ENCODE data around the gene APMAP.

Gene APMAP

DNA sequence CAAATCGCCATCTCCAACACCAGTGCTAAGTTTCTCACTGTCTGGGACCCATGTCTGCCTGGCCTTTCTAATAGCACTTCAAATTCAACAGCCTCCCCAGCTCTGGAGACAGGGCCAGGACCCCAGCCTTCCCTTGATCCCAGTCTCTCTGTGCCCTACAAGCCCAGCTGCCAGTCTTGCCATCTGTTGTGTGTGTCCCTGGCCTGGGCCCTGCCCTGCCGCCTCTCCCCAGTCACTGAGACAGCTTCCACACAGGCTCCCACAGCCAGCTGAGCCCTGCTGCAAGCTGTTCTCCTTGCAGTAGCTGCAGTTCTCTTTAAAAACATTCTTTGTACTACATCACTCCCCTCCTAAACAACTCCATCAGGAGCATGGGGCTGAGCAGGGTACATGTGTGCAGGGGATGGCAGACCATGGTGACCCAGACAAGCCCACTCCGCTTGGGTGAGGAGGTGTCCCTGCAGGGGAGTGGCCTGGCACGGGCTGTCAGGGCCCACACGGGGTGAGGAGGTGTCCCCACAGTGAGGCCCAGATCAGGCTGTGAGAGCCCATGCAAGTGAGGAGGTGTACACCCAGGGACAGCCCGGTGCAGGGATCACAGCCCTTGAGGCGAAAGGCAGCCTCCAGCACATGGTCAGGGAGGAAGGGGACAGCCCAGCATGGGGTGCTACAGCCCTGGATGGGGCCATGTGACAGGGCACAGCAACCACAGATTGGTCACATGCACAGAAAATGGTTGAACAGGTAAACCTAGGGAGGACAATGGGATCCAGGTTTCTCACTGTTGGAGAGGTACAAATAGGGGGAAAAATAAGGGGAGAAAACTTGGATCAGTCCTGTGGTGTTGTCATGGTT, 27.3 kb downstream of the APMAP start:
- no peak for DNase-seq (ENCODE audit: low read depth)

DNA sequence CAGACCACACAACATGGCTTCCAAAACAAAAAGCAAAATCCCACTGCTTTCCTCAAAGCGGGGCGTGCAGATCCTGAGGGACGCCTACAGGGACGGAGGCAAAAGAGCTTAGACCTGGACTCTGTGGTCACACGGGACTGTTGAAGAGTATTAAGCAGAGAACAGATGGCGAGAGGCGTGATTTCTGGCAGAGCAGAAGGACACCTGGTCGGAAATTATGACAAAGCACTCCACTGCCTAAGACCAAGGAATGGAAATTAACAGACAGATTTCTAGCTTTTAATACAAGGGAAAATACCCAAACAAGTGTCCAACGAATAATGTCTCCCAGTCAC, 28.1 kb downstream of the APMAP start:
- no peak for DNase-seq (ENCODE audit: low read depth)

DNA sequence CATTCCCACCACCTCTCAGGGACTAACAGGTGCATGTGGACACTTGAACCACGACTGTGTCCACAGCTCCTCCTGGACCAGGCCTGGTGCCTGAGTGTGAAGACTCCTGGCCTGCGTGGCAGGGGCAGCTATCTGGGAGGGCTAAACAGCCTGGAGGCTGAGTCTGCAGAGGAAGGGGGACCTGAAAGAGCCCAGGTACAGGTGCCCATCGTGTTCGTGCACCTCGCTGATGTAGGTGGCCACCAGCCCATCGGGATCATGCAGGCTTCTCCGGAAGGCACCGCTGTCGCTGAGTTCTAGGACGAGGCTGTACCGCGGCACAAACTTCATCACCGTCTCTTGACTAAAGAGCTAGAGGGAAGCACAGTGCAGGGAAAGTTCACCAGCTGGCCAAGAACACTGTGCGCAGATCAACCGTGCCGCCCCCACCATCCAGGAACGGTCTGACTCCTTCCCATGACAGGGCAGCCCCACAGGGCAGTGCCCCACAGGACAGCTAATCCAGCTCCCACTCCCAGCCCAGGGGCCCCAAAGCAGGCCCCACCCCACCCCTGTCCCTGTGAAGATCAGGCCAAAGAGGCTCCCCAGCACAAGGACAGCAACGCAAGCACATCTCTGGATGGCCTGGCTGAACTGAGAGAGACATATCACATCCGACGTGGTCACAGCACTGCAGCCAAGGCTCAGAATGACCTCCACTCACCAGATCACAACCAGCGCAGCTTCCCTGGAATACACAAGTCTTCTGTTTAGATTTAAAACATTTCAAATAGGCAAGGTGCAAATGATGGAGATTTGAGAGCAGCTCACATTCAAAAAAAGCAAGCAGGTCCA, 28.7 kb downstream of the APMAP start:
- DNase-seq (ENCODE audit: low read depth) = no peak

DNA sequence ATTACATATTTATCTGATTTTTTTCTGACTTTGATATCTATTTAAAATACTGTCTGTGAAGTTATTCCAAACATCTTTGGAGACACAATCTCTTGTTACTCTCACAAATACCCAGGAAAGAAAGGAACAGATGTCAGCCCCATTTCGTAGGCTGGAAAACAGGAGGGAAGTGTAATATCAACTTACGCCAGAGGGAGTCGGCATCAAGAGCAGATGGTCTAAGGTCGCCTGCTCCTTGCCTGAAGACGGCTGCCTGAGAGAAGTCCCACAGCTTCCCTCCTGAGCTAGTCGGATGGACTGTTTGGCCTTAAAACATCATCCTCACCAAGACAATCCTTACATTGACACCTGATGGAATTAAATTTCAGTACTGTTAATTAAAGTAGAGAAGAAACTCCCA, 30.0 kb downstream of the APMAP start:
- DNase-seq (ENCODE audit: low read depth) = no peak

DNA sequence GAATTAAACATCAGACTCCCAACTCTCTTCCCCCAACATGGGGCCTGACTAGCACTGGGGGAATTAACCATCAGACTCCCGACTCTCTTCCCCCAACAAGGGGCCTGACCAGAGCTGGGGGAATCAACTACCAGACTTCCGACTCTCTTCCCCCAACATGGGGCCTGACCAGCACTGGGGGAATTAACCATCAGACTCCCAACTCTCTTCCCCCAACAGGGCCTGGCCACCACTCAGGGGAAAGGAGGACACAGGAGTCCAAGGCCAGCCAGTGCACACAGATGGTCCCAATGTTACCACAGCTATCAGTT, 30.4 kb downstream of the APMAP start:
- DNase-seq (ENCODE audit: low read depth) = no peak

DNA sequence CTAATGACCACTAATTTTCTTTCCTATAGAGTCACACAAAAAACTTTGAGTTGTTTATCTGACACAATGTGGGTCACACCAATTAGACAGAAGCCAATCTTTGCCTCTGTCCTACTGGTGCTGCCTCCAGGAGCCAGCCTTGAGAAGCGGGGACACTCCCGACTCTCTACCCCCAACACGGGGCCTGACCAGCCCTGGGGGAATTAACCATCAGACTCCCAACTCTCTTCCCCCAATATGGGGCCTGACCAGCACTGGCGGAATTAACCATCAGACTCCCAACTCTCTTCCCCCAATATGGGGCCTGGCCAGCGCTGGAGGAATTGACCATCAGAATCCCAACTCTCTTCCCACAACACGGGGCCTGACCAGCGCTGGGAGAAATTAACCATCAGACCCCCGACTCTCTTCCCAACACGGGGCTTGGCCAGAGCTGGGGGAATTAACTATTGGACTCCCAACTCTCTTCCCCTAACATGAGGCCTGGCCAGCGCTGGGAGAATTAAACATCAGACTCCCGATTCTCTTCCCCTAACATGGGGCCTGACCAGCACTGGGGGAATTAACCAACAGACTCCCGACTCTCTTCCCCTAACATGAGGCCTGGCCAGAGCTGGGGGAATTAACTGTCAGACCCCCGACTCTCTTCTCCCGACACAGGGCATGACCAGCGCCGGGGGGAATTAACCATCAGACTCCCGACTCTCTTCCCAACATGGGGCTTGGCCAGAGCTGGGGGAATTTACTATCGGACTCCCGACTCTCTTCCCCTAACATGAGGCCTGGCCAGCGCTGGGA, 31.0 kb downstream of the APMAP start:
- no peak for DNase-seq (ENCODE audit: low read depth)

DNA sequence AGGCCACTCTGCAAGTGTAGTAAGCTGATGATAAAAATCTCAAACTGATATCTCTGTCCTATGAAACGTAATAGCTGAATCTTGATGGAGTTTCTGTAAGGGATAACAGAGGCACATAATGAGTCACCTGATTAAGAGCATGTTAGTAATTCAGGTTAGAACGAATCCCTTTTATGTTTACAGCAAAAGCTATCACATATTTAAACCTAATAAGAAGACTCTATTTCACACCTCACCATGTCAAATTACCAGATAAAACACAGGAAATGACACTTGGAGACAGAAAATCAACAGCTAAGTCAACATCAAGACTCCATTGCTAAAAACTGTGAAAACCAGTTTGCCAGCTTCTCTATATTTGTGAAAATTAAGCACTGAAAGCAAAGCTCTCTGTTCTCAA, 31.7 kb downstream of the APMAP start:
- no peak for DNase-seq (ENCODE audit: low read depth)

DNA sequence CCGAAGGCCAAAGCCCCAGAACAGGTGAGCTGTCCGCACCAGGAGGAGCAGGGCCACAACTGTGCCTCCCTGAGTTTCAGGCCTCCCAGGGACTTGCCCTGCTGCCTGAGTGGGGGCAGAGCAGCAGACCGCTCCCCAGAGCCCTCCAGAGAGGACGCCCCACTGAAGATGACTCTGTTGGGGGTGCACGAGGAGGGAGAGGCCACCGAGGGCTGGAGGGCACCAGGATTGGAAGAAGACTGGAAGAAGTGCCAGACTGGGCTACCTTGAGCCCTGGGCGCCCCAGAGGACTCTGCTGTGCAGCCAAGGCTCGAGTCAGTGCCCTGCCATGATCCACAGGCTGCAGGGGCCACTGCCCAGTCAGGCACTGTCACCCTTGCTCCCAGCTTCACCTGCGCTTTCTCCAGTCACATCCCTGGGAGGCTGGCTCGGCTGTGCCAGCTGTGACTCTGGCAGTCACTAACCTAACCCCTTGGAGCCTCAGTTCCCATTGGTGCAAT, 32.2 kb downstream of the APMAP start:
- no peak for DNase-seq (ENCODE audit: low read depth)

DNA sequence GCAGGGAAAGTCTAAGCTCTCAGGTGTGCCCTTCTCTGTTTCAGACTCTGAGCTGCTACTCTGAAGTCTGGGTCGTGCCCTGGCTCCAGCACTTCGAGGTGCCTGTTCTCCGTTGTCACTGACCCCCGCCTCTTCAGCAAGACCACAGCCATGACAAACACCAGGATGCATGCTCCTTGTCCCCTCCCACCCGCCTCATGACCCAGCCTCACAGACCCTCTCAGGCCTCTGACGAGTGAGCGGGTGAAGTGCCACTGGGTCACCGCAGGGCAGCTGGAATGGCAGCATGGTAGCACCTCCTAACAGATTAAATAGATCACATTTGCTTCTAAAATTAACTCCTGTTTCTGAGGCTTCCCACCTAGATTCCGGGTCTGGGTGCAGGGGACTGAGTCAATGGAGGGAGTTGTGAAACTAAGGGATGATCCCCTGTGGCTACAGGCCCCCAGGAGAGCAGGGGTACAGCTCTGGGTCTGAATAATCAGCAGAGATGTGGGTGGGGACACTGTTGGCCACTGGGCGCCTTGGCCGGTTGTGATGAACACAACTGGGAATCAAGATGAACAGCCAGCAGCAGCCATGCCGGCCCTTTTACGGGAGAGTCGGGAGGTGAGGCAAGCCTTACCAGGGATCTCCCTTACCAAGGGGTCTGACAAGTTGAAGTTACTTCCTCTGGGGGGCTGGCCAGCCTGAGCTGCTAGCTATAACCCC, 32.8 kb downstream of the APMAP start:
- DNase-seq (ENCODE audit: low read depth) = no peak

DNA sequence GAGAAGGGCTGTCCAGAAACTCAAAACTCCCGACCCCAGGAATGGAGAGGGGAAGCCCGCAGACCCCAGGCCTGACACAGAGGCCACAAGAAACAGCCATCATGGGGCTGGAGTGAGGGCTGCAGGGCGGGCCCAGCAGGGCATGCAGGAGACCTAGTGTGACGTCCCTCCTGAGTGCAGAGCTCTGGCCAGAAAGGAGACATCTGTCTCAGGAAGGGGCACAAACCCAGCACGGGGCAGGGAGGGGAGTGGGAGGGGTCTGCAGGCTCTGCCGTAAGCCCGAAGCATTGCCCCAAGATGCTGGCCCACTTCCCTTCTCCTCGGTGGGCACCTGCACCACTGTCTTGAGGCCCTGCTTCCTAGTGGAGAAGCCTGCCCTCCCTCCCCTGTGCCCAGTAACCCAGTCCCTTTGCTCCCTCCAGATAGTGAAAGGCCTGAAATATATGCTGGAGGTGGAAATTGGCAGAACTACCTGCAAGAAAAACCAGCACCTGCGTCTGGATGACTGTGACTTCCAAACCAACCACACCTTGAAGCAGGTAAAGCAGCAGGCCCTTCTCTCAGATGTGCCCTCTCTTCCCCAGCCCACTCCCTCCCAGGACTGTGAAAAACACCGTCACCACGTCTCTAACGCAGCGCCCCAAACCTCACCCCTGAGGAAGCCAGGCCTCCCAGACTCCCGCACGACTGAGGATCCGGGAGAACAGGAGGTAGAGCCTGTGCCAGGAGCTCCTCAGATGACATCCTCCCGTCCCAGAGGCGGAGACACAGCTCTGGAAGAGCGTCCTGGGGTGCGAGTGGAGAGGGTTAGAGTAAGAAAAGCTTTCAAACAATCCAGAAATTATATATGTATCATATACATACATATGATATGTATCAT, 33.8 kb downstream of the APMAP start:
- no peak for DNase-seq (ENCODE audit: low read depth)

DNA sequence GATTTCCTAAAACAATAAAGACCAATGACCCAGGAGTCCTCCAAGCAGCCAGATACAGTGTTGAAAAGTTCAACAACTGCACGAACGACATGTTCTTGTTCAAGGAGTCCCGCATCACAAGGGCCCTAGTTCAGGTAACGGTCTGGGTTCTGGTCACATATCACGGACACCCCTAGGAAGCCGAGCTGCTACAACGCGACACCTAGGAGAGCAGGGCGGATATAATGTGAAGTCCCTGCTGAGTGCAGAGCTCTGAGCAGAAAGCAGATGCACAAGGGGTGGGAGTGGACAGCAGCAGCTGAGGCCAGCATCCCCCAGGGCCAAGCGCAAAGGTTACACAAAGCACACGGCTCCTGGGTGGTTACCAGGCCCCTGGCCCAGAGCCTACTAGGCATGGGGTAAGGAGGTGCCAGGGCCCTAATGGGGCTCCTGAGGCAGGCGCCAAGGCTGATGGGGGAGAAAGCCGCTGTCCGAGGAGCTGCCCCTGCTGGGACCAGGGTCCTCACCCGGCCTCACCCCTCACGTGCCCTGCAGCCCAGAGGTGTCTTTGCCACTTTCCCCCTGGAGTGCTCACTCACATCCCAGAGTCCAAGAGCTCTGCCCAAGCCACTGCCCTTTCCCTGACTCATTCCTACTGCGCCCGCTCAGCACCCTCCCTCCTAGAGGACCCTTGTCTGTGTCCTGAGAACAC, 35.1 kb downstream of the APMAP start:
- DNase-seq (ENCODE audit: low read depth) = no peak

DNA sequence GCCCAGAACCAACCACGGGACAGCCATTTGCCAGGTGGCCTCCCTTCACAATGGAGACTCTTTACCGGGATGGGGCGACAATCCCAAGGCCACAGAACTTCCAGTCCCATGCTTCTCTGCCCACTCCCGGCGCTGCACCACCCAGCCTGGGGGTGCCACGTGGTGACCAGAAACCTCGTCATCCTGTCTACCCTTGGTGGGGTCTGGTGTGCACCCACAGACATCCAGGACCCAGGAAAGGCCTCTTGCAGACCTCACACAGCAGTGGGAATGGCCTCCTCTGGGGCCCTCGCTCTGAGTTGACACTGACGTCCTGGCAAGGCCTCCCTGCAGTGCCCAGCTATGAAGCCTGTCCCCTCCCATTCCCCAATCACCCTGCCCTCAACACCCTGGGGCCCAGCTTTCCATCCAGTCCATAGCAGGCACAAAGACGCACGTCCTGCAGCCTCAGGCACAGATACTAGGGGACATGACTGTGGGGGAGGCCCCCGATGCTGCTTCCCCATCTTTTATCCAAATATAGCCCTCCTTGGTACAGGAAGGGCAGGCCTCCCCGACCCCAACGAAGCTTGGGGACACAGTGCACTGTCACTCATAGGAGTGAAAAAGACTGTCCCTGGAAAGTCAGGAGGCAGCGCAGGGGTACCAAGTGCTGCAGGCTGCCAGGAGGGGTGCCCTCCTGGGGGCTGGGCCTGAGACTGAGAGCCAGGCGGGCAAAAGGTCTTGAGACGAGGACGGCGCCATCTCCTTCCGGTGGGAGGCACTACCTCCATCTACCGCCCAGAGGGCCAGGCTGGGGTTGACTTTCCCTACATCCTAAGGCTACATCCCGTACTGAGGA, 36.3 kb downstream of the APMAP start:
- no peak for DNase-seq (ENCODE audit: low read depth)

DNA sequence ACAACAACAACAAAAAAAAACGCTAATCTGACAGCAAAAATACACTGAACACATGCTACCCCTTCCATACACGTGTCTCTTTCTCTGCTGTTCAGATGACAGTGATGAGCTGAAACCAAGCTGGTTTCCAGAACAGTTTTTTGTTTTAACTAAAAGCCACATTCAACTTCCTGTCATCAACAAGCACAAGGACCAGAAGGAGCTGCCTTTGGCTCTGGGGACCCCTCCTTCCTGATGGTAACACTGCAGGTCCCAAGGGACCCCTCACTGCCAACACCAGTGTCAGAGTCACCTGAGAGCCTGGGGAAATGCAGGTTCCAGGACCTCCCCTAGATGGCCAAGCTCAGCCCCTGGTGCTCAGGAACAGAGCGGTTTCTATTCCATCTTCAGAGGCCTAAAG, 37.5 kb downstream of the APMAP start:
- DNase-seq (ENCODE audit: low read depth) = no peak

DNA sequence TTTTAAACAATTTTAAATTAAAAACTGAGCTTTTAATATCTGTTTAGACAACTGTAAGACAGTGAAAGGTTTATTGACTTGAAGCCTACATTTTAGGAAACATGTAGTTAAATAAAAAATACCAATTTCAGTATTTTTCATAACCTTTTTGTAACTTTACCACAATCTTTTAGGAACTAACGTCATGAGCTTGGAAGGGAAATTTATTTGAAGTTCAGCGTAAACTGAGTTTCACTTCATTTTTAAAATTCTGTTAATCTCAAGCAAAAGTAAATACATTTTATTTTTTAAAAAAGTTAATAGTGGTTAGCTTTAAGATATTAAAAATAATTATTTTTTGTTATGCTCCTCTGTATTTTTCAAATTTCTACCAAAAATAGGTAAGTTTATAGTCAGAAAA, 38.0 kb downstream of the APMAP start:
- no peak for DNase-seq (ENCODE audit: low read depth)

DNA sequence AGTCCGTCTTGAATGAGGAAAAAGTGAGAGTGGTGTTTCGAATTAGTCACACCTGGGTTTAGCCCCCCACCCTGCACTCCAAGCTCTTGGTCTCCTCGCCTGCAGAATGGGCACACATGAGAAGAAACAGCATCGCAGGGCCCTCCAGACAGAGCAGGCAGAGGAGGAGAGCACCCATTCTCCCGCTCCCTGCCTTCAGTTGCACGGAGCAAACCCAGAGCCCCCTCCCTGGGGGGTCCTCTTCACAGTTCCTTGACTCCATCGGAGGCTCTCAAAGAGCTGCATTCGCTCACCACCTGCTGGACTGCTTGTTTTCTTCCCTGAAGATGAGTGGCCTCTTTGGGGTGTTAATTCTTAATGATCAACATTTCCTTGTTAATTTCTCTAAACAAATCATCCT, 38.4 kb downstream of the APMAP start:
- DNase-seq (ENCODE audit: low read depth) = no peak

DNA sequence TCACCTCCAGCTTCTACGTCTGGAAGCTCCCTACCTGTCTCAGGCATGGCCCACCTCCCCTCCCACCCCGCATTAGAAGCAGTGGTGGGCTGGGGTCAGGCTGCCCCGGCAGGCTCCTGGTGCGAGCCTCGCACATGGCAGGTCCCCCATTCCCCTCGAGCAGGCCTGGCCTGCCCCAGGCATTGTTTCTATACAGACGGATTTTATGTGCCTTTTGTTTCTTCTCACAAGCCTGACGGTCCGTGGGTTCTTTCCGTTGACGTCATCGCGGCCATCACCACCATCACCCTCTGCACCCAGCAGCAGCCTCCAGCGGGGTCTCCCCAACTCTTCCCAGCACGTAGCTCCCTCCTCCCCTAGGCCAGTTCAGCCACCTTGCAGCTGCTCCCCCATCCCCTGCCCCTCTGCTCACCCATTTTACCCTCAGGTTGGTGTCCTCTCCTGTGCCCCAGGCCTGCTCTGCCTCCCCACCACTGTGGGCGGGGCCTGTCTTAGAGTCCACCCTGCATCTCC, 38.9 kb downstream of the APMAP start:
- no peak for DNase-seq (ENCODE audit: low read depth)

DNA sequence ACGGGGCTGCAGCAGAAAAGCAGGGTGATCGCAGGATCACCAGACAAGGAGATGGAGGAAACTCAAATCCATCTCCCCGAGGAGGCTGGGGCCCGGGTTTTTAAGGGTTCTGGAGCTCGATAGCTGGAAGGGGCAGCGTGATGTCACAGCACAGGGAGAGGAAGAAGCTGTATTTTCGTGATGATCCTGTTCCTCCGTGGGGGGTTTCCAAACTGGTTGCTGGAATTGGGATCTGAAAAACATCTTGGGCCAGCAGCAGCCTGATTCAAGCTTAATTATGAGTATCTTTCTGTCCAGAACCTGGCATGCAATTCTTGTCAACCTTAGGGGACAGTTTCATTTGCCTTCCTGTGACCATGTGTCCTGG, 39.4 kb downstream of the APMAP start:
- no peak for DNase-seq (ENCODE audit: low read depth)

DNA sequence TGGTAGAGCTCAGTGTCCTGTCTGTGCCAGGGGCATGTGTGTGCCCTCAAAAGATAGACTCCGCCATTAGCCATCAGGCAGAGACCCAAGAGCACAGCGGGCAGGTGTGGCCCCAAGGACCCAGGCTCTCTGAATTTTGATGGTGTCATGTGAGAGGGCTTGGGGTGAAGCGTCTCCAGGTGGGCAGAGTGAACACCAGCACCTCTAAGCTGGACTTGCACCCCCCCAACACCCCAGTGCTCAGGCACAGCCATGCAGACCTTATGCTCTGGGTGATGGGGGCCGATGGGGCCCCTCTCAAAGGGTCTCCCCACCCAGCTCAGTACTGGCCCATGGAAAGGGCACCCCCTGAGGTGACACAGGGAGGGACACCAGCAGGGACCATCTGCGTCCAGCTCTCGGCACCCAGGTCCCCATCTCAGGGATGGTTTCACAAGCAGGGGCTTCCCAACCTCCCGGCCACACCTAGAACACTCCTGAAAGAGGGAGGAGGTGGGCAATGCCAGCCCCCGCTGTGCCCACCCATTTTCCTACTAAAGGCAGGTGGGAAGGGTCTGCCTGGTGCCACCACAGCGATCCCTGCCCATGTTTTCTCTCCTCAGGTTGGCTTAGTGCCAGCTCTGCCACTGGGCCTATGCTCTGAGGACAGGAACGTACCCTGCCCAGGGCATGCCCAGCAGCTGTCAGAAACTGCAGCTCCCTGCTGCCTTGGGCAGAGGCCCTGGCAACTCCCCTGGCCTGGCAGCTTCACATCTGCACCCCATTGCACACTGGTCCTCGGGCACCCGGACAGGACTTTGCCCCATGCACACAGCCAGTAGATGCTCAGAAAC, 40.0 kb downstream of the APMAP start:
- DNase-seq (ENCODE audit: low read depth) = no peak
